Ecto neural progenitor cell (in vitro differentiated cells): ENCODE measurements around the gene OTULINL.
A peak's percentile ranks its signal among the peaks of the same experiment; 100 is the strongest.
"Not testable (repeated sequence)": the region's sequence is repeated elsewhere in the genome, so short reads cannot be mapped to it uniquely, and the experiment has no call there.

ENCODE experiments used
- DNase-seq: peaks from one replicate; pipeline ENCODE4 v3.0.0-alpha.2; 2018; ENCODE audit warnings: low spot score

The OTULINL gene

DNA sequence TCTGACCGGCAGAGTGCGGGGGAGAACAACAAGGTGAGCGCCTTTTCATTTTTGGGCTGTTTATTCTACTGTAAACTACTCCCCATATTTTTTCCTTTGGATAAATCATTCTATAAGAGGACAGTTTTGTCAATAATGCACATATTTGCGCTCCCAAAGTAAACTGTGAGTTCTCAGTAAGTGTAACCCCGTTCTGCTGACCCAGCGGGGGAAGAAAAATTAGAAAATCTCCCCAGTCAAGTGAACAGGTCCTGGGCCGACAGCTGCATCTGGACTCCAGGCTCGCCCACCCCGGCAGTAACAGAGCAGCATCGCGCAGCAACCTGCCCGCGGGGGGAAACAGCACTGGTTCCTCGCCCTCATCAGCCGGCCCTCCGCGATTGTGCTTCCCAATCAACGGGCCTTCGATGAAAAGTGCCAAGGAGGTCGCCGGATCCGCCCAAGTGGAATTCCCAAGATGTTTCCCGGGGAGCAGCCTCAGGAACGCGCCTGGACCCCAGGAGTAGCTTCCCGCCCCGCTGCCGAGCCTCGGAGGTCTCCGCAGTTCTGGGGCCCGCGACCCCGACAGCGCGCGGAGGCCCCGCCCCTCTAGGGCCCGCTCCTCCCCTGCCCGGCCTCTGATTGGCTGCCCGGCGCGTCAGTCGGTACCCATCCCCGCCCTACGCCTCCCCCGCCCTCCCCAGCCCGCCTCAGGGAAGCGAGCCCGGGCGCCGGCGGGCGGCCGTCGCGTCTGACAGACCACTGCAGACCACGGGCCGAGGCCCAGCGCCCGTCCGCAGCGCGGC is at the start of gene OTULINL:
TSS of gene OTULINL (plus strand) at position 687 of the 785 bp plus-strand sequence. CDS start 103 bp downstream, outside the sequence.
- DNase-seq: peak; percentile 96

GRCh38 chr5:14532180-14532579 is 49.4 kb upstream of the OTULINL start:
- DNase-seq: no peak

GRCh38 chr5:14534773-14535172 is 46.8 kb upstream of the OTULINL start:
- DNase-seq: no peak

DNA sequence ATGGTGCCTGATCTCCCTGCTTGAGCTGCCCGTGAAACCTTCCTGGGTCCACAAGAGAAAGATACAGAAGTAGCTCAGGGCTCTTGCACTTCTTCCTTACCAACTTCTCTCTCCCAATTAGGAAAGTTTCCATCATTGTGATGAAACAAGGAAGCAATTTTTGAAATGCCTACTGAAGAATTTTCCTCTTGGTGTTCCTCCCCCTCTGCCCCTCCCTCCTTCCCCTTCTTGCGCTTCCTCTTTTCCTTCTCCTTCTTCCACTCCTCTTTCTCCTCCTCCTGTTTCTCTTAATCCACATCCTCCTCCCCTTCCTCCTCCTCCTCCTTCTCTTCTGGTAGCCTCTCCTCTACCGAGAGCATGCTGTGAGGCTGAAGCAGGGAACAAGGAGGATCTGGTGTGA is 36.3 kb upstream of the OTULINL start:
- DNase-seq: no peak

- DNase-seq: no peak
Observed at GRCh38 chr5:14545862-14546261, 35.7 kb upstream of the OTULINL start.

DNA sequence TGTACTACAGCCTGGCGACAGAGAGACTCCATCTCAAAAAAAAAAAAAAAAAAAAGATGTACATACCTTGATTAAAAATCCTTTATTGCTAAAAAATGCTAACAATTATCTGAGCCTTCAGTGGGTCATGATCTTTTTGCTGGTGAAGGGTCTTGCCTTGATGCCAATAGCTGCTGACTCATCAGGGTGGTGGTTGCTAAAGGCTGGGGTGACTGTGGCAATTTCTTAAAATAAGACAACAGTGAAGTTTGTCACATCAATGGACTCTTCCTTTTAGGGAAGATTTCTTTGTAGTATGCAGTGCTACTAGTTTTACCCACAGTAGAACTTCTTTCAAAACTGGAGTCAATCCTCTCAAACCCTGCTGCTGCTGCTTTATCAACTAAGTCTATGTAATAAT is 33.9 kb upstream of the OTULINL start:
- DNase-seq: no peak

DNA sequence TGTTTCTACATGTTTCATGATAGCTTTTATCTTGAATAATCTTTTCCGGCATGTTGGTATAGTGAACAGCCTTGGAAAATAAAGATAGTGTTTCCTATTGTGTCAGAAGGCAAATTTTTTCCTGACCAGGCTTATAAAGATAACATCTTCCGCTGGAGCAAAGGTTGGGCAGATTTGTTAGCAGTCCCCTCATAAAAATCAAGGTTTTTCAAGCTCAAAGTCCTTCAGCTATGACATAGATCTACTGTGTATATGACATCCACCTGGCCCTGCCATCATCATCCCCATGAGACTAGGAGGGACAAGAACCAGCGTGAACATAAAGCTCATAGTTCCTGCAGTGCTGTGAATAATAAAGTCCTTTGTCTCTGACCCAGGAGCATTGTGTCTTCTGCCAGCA is 30.4 kb upstream of the OTULINL start:
- no peak for DNase-seq

DNA sequence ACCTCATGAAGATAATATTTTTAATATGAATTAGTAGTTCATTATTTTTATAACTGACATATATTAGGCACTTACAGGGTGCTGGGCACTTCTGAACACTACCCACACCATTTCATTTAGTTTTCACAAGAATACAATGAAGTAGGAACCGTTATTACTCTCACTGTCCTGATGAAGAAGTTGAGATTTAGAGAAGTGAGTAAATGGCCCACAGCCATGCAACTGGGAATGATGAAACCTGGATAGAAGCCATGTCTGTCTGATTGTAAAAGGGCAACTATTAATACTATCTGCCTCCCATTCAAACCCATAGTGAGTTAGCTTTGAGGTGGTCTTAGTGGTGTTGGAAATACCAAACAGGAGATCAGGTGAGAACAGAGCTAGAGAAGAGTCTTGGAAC is 29.6 kb upstream of the OTULINL start:
- no peak for DNase-seq

- DNase-seq: not testable (repeated sequence)
Observed at GRCh38 chr5:14554288-14554687, 27.3 kb upstream of the OTULINL start.

GRCh38 chr5:14556015-14556414 is 25.6 kb upstream of the OTULINL start:
- no peak for DNase-seq

DNA sequence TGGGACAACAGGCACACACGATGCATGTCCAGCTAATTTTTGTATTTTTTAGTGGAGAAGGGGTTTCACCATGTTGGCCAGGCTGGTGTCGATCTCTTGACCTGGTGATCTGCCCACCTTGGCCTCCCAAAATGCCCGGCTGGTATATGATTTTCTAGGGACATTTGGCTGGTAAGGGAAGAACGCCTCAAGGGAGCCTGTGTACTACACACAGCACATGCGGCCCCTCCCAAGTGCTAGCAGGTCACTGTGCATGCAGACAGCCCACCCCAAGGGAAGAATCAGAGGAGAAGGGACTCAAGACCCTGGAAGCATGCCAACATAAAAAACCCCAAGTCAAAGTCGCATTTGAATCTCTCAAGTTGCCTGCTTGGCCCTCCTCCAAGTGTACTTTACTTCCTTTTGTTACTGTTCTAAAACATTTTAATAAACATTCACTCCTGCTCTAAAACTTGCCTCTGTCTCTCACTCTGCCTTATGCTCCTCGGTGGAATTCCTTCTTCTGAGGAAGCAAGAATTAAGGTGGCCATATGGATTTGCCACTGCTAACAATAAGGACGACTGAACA is 24.3 kb upstream of the OTULINL start:
- DNase-seq: no peak

GRCh38 chr5:14557791-14558415 is 23.7 kb upstream of the OTULINL start:
- DNase-seq: no peak

GRCh38 chr5:14560091-14560595 is 21.4 kb upstream of the OTULINL start:
- no peak for DNase-seq

- no peak for DNase-seq
Observed at GRCh38 chr5:14561741-14562140, 19.9 kb upstream of the OTULINL start.

GRCh38 chr5:14568333-14568732 is 13.3 kb upstream of the OTULINL start:
- DNase-seq: no peak

DNA sequence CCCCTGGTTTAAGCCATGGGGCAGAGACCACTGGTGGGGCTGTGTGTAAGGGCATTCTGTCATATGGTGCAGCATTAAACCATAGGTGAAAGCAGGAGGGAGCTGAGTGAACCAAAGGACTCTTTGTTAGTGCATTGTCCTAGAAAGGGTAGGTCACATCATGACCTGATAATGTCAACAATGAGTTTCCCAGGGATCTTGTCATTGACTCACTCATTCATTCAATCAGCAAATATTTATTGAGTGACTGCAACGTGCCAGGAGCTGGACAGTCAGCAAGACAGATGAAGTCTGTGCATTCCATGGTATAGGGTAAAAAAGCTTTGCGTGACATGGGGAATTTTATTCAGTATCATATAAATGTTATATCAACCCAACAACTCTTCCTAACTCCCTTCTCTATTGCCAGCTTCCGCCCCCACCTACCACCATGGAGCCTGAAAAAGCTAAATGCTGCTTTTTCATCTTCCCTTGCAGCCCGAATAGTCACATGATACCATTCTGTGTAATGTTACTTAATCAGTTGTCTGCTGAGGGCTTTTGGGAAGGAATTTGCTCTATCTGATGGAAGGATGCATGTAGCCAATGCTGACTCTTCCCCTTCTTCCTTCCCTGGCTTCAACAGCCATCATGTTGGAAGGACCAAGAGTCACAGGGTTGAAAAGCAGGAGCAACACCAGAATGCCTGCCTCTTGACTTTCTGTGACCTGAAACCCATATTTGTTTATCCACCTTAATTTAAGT is 11.5 kb upstream of the OTULINL start:
- DNase-seq: no peak

- no peak for DNase-seq
Observed at GRCh38 chr5:14571901-14572300, 9.7 kb upstream of the OTULINL start.

DNA sequence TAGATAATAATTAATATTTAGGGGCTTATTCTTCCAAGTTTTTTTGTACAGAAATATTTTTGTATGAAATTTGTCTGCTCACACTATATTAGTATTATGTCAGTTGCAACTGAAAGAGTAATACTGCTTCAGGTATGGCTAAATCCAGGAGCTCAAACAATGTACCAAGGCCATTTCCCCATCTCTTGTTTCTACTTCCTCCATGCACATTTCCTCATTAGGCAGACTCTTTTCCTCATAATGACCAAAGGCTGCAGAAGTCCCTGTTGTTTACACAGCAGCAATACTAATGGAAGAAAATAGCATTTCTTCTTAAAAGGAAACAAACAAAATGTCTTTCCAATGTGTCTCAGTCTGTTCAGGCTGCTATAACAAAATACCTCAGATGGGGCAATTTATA is 9.2 kb upstream of the OTULINL start:
- DNase-seq: no peak

- no peak for DNase-seq
Observed at GRCh38 chr5:14572836-14573235, 8.8 kb upstream of the OTULINL start.

DNA sequence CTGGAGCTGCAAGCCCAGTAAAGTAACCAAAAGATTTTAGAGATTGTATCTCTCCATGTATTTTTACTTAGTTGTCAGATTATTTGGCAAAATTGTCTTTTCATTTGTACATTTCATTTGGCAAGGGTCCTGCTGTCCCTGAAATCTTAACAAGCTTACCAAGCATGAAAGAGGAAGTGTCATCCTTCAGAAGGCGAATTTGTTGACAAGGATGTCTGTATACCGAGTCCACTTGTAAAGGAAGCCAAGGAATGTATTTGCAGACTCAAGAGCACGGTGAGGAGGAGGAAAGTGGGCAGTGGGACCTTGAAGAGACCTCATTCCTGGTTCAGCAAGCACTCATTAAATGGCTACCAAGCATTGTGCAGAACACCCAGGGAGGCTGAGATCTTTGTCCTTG is 7.5 kb upstream of the OTULINL start:
- DNase-seq: no peak

DNA sequence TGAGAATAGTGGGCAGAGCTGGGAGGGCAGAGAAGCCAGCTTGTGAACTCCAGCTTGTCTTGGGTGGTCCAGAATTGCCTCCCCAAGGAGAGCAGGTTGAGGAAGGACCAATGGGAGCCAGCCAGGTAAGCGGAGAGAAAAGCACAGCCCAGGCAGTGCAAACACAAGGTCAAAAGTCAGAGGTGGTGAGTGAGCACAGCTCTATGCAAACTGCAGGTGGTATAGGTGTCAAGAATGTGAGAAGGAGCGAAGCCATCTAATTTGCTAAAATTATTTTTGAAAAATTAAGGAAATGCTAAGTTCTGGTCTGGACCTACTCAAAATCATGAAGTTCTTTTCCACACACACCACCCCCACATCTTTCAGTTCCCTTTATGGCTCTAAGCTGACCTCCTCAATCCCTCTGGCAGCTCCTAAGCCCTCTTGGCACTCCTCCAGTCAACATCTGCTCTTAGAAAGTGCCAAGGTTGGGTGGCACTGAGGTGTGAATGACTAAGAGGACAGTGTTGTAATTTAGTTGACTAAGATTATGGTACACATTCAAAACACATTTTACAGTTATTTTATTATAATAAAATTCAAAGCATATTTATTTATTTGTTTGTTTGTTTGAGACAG is 6.6 kb upstream of the OTULINL start:
- no peak for DNase-seq

GRCh38 chr5:14576206-14576605 is 5.4 kb upstream of the OTULINL start:
- DNase-seq: no peak
